H1 (cell line): Measurements from ENCODE around the gene CDRT4. TPM values are rescaled to one million over a fixed set of nuclear protein-coding genes. Genes with fewer than 3 reads are reported as not detected.

Experiments used
- CTCF ChIA-PET: fragments of 300-600 bp; sonication (Branson Sonifier 250); formaldehyde crosslinking; loops from one replicate; lab custom pipeline; 2021; ENCODE audit not compliant: partially characterized antibody; lab: Charles Lee
- POLR2A ChIA-PET: fragments of 300-600 bp; sonication (Branson Sonifier 250); formaldehyde crosslinking; loops from one replicate; lab custom pipeline; 2021; ENCODE audit warnings: inconsistent platforms; ENCODE audit not compliant: partially characterized antibody; lab: Charles Lee
- DNase-seq, 2 experiments: peaks; one replicate each; pipeline versions ENCODE4 v3.0.0 to v3.0.0-alpha.2; 2010 to 2022; ENCODE audit warnings: low spot score in 2 of 2, low read depth in 1 of 2, mixed read lengths in 1 of 2
- FAIRE-seq: peaks from 2 replicates; lab custom pipeline; 2011; peaks lifted over from hg19 to GRCh38; lab: Jason Lieb, UNC
- H2AFZ ChIP-seq: 2 replicates; pipeline ENCODE4 v1.8.1; 2012; ENCODE audit warnings: low read length, inconsistent platforms
- H2AK5ac ChIP-seq: 2 replicates; pipeline ENCODE4 v1.6.1; 2013; ENCODE audit warnings: low read depth, low read length
- H2BK120ac ChIP-seq: replicated peaks from 2 replicates; pipeline ENCODE3; 2013; ENCODE audit warnings: low read depth, low read length, inconsistent platforms
- H2BK12ac ChIP-seq: 2 replicates; pipeline ENCODE4 v1.6.1; 2013; ENCODE audit warnings: low read depth, low read length
- H2BK15ac ChIP-seq: 2 replicates; pipeline ENCODE4 v1.6.1; 2013; ENCODE audit warnings: low read length
- H2BK20ac ChIP-seq: 2 replicates; pipeline ENCODE4 v1.6.1; 2013; ENCODE audit warnings: low read length
- H2BK5ac ChIP-seq: 2 replicates; pipeline ENCODE4 v1.6.1; 2013; ENCODE audit warnings: low read depth, low read length
- H3K14ac ChIP-seq: 2 replicates; pipeline ENCODE4 v1.6.1; 2013; ENCODE audit warnings: inconsistent platforms; ENCODE audit not compliant: insufficient read length
- H3K18ac ChIP-seq: 2 replicates; pipeline ENCODE4 v1.6.1; 2013; ENCODE audit warnings: low read length; ENCODE audit errors: extremely low read depth
- H3K23ac ChIP-seq: 2 replicates; pipeline ENCODE4 v1.6.1; 2013; ENCODE audit warnings: inconsistent platforms; ENCODE audit not compliant: insufficient read length
- H3K23me2 ChIP-seq: 2 replicates; pipeline ENCODE4 v1.6.1; 2013; ENCODE audit warnings: low read depth, low read length
- H3K27ac ChIP-seq: 2 replicates; pipeline ENCODE4 v1.6.1; 2011; ENCODE audit warnings: low read depth, low read length, inconsistent platforms
- H3K27me3 ChIP-seq, 4 experiments: replicated peaks in 1 of 4; 1 replicate in 1 of 4; 2 replicates in 3 of 4; pipeline versions ENCODE4 v1.6.1 to v1.8.1; 2011 to 2013; ENCODE audit warnings: low read length in 3 of 4, mild to moderate bottlenecking in 3 of 4, inconsistent platforms in 2 of 4, mixed read lengths in 2 of 4, moderate library complexity in 1 of 4; ENCODE audit not compliant: control insufficient read depth in 3 of 4, insufficient read depth in 3 of 4; ENCODE audit errors: extremely low read depth in 1 of 4
- H3K36me3 ChIP-seq, 4 experiments: 2 replicates each; pipeline versions ENCODE4 v1.6.1 to v1.8.1; 2011 to 2013; ENCODE audit warnings: mild to moderate bottlenecking in 4 of 4, low read length in 3 of 4, moderate library complexity in 2 of 4, control low read depth in 1 of 4, inconsistent platforms in 1 of 4; ENCODE audit not compliant: insufficient read depth in 4 of 4, control insufficient read depth in 2 of 4
- H3K4ac ChIP-seq: replicated peaks from 2 replicates; pipeline ENCODE3; 2013; ENCODE audit warnings: low read length, low read depth, mixed read lengths, inconsistent platforms; ENCODE audit not compliant: insufficient read length
- H3K4me1 ChIP-seq, 4 experiments: replicated peaks in 1 of 4; 1 replicate in 1 of 4; 2 replicates in 3 of 4; pipeline versions ENCODE4 v1.6.1 to v1.8.1; 2011 to 2013; ENCODE audit warnings: low read length in 3 of 4, inconsistent platforms in 2 of 4, mixed read lengths in 1 of 4; ENCODE audit not compliant: insufficient read depth in 4 of 4, control insufficient read depth in 3 of 4
- H3K4me2 ChIP-seq, 2 experiments: 2 replicates each; pipeline versions ENCODE4 v1.6.1 to v1.8.1; 2011 to 2013; ENCODE audit warnings: low read depth in 2 of 2, low read length in 2 of 2, control low read depth in 1 of 2, inconsistent platforms in 1 of 2, mild to moderate bottlenecking in 1 of 2; ENCODE audit not compliant: insufficient read depth in 1 of 2
- H3K4me3 ChIP-seq, 4 experiments: fragments of 200-600, 300-600 bp in 1 of 4; sonication (generic), shearing (Covaris generic), sonication (Bioruptor Twin) in 1 of 4; 2 replicates each; pipeline versions ENCODE4 v1.5.1 to v1.8.1; 2011 to 2016; ENCODE audit warnings: low read length in 4 of 4, low read depth in 3 of 4, control low read depth in 2 of 4, inconsistent platforms in 2 of 4, mild to moderate bottlenecking in 2 of 4, mixed read lengths in 1 of 4, moderate library complexity in 1 of 4; ENCODE audit not compliant: insufficient read depth in 2 of 4; ENCODE audit errors: extremely low read depth in 1 of 4
- H3K56ac ChIP-seq: replicated peaks from 2 replicates; pipeline ENCODE3; 2013; ENCODE audit warnings: low read depth, mild to moderate bottlenecking, mixed read lengths, low read length, inconsistent platforms; ENCODE audit not compliant: insufficient read length
- H3K79me1 ChIP-seq: 2 replicates; pipeline ENCODE4 v1.6.1; 2013; ENCODE audit warnings: low read depth, low read length, control low read depth
- H3K79me2 ChIP-seq, 2 experiments: 2 replicates each; pipeline versions ENCODE4 v1.6.1 to v1.8.1; 2012 to 2013; ENCODE audit warnings: low read length in 2 of 2, mild to moderate bottlenecking in 2 of 2, inconsistent platforms in 1 of 2; ENCODE audit not compliant: insufficient read depth in 2 of 2, control insufficient read depth in 1 of 2
- H3K9ac ChIP-seq, 4 experiments: replicated peaks in 1 of 4; 1 replicate in 1 of 4; 2 replicates in 3 of 4; pipeline versions ENCODE4 v1.6.1 to v1.8.1; 2011 to 2013; ENCODE audit warnings: low read depth in 3 of 4, low read length in 3 of 4, control low read depth in 2 of 4, mild to moderate bottlenecking in 2 of 4, moderate library complexity in 2 of 4, inconsistent platforms in 1 of 4; ENCODE audit errors: extremely low read depth in 1 of 4
- H3K9me3 ChIP-seq, 2 experiments: 2 replicates each; pipeline versions ENCODE4 v1.6.1 to v1.8.1; 2012 to 2013; ENCODE audit warnings: mild to moderate bottlenecking in 2 of 2, moderate library complexity in 2 of 2, control low read depth in 1 of 2, inconsistent platforms in 1 of 2, low read depth in 1 of 2, low read length in 1 of 2, mixed read lengths in 1 of 2; ENCODE audit not compliant: insufficient read depth in 2 of 2
- H4K20me1 ChIP-seq, 2 experiments: replicated peaks in 1 of 2; 2 replicates each; pipeline versions ENCODE3 to v1.8.1; 2011 to 2013; ENCODE audit warnings: inconsistent platforms in 2 of 2, low read length in 2 of 2, mild to moderate bottlenecking in 1 of 2; ENCODE audit not compliant: insufficient read depth in 2 of 2, control insufficient read depth in 1 of 2
- H4K5ac ChIP-seq: 2 replicates; pipeline ENCODE4 v1.6.1; 2013; ENCODE audit warnings: low read length, low read depth, mixed read lengths, inconsistent platforms; ENCODE audit not compliant: insufficient read length
- H4K8ac ChIP-seq: 2 replicates; pipeline ENCODE4 v1.8.0; 2013; ENCODE audit warnings: mild to moderate bottlenecking, moderate library complexity, low read length, inconsistent platforms; ENCODE audit not compliant: insufficient read depth; ENCODE audit errors: extremely low read depth
- H4K91ac ChIP-seq: replicated peaks from 2 replicates; pipeline ENCODE3; 2013; ENCODE audit warnings: low read length, mixed read lengths, inconsistent platforms; ENCODE audit not compliant: insufficient read length
- CBX8 ChIP-seq: fragments of 300-800, 300-1000 bp; sonication (generic); IDR thresholded peaks from 2 replicates; pipeline ENCODE4 v1.7.1; 2016; ENCODE audit warnings: low read depth, low read length, borderline replicate concordance
- GTF2F1 ChIP-seq: IDR thresholded peaks from 2 replicates; pipeline ENCODE4 v1.6.1; 2012; ENCODE audit warnings: low read depth, low read length, improper control_type of control experiment, borderline replicate concordance
- KDM5A ChIP-seq: fragments of 200-600 bp; IDR thresholded peaks from 2 replicates; pipeline ENCODE4 v1.7.1; 2012; ENCODE audit warnings: mild to moderate bottlenecking, low read length, inconsistent platforms, mixed read lengths
- SP1 ChIP-seq: IDR thresholded peaks from 2 replicates; pipeline ENCODE4 v1.6.1; 2011; ENCODE audit warnings: low read depth, low read length
- TBP ChIP-seq: IDR thresholded peaks from 2 replicates; pipeline ENCODE4 v1.6.1; 2011; ENCODE audit warnings: low read depth, low read length, improper control_type of control experiment
- WGBS, 2 experiments: shearing (Covaris generic) in 1 of 2; methylation state at CpG; one replicate each; pipeline versions ENCODE4 v1.1.6 to v1.1.7; 2013 to 2015; ENCODE audit warnings: low lambda C conversion rate in 2 of 2, mixed read lengths in 2 of 2, inconsistent platforms in 1 of 2, low coverage in 1 of 2, missing lambda C conversion rate in 1 of 2; ENCODE audit not compliant: insufficient replicate concordance in 2 of 2, insufficient coverage in 1 of 2, insufficient read length in 1 of 2; ENCODE audit errors: extremely low coverage in 1 of 2, missing lambda C conversion rate in 1 of 2; 5-methylcytosine and 5-hydroxymethylcytosine counted together
- polyA plus RNA-seq, 7 experiments: library from polyadenylated mRNA; depleted of rRNA in 3 of 7; stranded (reverse) in 5 of 7; unstranded in 2 of 7; fragments of >200 nt in 5 of 7; fragments of 200-250 nt in 2 of 7; gene quantifications; 1 replicate in 5 of 7; 2 replicates in 1 of 7; 4 replicates in 1 of 7; pipeline versions ENCODE4 v1.2.1 to v1.2.3, GENCODE V29; 2011 to 2013; ENCODE audit warnings: missing spikeins in 2 of 7, mixed read lengths in 2 of 7
- total RNA-seq: library from RNA; stranded (reverse); fragmentation: NEBNext Ultra II Directional; extraction: Animal tissue kit (Norgen Biotek cat#: 25700); gene quantifications from 2 replicates; pipeline ENCODE4 v1.2.1, GENCODE V29; 2021
- TF ChIP-seq, protein P1 (sequence below): IDR thresholded peaks from 2 replicates; pipeline ENCODE4 v1.6.1; 2012; ENCODE audit warnings: inconsistent platforms
- TF ChIP-seq, protein P2 (sequence below): IDR thresholded peaks from 2 replicates; pipeline ENCODE4 v1.6.1; 2011; ENCODE audit warnings: low read length, improper control_type of control experiment

CDRT4 gene
- total and polyA plus RNA-seq, 2 of the 8 experiments (the other 6 are each of a cell fraction or from before 2014, with no cell fraction given) = 2.6 to 5.6 TPM

DNA sequence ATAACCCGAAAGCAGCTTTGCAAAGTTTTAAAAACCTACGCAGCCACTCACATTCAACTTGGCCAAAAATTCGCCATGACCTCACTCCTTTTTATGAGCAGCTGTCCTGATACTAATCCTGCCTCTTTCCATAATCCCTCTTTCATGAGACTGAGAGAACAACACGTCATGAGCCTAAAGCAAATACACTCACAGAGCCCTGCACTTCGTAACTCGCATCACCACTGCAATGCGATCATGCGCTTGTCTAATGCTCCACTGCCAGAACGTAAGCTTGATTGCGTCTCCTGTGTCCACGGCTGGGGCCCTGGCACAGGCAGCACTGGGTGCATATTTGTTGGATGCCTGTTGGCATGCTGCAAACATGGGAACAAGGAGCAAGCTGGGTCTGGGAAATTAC is 36.2 kb downstream of the CDRT4 start:
- no peak overlapping the region for H2AFZ ChIP-seq
- no peak overlapping the region for H4K91ac ChIP-seq
- no peak overlapping the region for H3K4me3 ChIP-seq
- no peaks in the 10 kb centered on the region for H3K27me3 ChIP-seq
- no peak overlapping the region for H3K23ac ChIP-seq
- H4K5ac ChIP-seq = no peak overlapping the region
- H3K23me2 ChIP-seq = peaks cover 3% of the 10 kb centered on the region; the same call in 1 of the 2 replicates
- H4K20me1 ChIP-seq = peaks cover 0 to 3% of the 10 kb centered on the region in 2 experiments
- H2BK5ac ChIP-seq = no peak overlapping the region
- H3K79me2 ChIP-seq = no peaks in the 10 kb centered on the region
- no peaks in the 10 kb centered on the region for H3K9me3 ChIP-seq
- no peak overlapping the region for H2BK15ac ChIP-seq
- H3K9ac ChIP-seq = no peak overlapping the region
- no peak overlapping the region for H2BK20ac ChIP-seq
- FAIRE-seq = no peak
- no peak overlapping the region for H2BK120ac ChIP-seq
- no peak overlapping the region for H2BK12ac ChIP-seq
- H2AK5ac ChIP-seq = no peak overlapping the region
- H3K4me1 ChIP-seq = no peaks in the 10 kb centered on the region; a peak in 1 of 7 replicates
- POLR2A ChIA-PET = no interaction called here
- no peak for TF ChIP-seq GTF2F1
- no peak for TF ChIP-seq CBX8
- TF ChIP-seq, protein P1, sequence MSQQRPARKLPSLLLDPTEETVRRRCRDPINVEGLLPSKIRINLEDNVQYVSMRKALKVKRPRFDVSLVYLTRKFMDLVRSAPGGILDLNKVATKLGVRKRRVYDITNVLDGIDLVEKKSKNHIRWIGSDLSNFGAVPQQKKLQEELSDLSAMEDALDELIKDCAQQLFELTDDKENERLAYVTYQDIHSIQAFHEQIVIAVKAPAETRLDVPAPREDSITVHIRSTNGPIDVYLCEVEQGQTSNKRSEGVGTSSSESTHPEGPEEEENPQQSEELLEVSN = no peak
- TF ChIP-seq, protein P2, sequence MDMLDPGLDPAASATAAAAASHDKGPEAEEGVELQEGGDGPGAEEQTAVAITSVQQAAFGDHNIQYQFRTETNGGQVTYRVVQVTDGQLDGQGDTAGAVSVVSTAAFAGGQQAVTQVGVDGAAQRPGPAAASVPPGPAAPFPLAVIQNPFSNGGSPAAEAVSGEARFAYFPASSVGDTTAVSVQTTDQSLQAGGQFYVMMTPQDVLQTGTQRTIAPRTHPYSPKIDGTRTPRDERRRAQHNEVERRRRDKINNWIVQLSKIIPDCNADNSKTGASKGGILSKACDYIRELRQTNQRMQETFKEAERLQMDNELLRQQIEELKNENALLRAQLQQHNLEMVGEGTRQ = no peak
- TF ChIP-seq SP1 = no peak
- TF ChIP-seq KDM5A = no peak
- no peak for TF ChIP-seq TBP
- TF ChIP-seq, all 59 proteins: peak for 0
- no peak overlapping the region for H3K4ac ChIP-seq
- no peak overlapping the region for H3K4me2 ChIP-seq
- no peak overlapping the region for H3K14ac ChIP-seq
- no peak overlapping the region for H4K8ac ChIP-seq
- peaks cover 0 to 1% (median 0%) of the 10 kb centered on the region in 4 experiments; a peak in 1 of 8 replicates for H3K36me3 ChIP-seq
- H3K27ac ChIP-seq = no peak overlapping the region
- CTCF ChIA-PET = interaction anchor here (1.0 to 1.8 kb wide), 7 partner anchors 8 to 183 kb away, joined by 3 to 8 read pairs (median 4); no protein-coding TSS in a partner anchor
- H3K56ac ChIP-seq = no peak overlapping the region
- DNase-seq = no peak
- no peak overlapping the region for H3K18ac ChIP-seq
- no peaks in the 10 kb centered on the region for H3K79me1 ChIP-seq
- WGBS, 2 experiments = 90% methylated on average over 11 of the region's 11 CpGs; no CpG with 5 or more reads in 1 of the 2 experiments
